Measurements from ENCODE around the gene C1QB.

The C1QB gene

DNA sequence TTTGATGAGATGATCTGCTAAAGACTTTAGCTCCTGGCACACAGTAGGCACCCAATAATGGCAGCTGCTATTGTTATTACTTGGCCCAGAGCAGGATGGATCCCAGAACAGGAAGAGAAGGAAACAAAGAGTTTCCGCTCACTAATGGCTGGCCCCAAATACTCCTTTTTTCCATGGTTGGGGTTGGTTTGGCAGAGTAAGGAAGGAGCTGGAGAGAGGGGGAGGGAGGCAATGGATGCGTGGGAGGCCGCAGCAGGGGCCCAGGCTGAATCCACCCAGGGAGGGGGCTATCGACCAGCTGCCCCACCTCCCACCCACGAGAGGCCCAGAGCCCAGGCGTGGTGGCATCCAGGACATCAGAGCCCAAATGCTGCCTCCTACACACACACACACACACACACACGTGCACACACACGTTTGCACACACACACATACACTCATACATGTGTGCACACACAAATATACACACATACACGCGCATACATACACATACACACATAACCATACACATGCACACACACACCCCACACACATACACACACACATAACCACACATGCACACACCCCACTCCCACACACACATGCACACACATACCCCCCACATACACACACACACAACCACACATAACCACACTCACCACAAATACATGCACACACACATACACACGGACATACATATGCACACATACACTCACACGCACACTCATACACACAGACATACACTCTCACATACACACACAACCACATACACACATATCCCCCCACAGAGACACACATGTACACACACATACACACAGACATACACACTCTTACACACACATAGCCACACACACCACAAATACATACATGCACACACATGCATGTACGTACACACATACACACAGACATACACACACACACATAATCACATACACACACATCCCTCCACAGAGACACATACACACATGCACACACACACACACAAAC is 25.2 kb downstream of the C1QB start:
- no peak overlapping the region for H3K4me3 ChIP-seq (ENCODE audit: low read depth, low read length)

DNA sequence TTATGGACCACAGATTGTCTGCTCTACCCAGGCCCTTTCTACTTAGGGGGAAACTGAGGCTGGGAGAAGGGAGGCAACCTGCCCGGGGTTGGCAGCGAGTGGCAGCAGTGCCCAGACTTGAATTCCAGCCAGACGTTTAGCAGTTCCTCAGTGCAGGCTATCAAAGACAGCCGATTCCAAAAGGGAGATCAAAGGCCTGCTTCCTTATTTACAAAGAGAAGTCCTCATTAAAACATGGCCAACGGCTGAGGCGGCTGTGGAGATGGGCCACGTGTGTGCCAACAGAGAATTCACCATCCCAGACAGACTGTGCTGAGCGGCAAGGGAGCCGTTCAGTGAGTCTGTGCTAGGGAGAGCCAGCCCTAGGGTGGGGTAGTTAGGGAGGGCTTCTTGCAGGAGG is 27.7 kb downstream of the C1QB start:
- no peak for DNase-seq (ENCODE audit: low read depth)
- no peak overlapping the region for H3K4me3 ChIP-seq (ENCODE audit: low read depth, low read length)
- TF ChIP-seq, protein P1, sequence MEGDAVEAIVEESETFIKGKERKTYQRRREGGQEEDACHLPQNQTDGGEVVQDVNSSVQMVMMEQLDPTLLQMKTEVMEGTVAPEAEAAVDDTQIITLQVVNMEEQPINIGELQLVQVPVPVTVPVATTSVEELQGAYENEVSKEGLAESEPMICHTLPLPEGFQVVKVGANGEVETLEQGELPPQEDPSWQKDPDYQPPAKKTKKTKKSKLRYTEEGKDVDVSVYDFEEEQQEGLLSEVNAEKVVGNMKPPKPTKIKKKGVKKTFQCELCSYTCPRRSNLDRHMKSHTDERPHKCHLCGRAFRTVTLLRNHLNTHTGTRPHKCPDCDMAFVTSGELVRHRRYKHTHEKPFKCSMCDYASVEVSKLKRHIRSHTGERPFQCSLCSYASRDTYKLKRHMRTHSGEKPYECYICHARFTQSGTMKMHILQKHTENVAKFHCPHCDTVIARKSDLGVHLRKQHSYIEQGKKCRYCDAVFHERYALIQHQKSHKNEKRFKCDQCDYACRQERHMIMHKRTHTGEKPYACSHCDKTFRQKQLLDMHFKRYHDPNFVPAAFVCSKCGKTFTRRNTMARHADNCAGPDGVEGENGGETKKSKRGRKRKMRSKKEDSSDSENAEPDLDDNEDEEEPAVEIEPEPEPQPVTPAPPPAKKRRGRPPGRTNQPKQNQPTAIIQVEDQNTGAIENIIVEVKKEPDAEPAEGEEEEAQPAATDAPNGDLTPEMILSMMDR (IDR thresholded peaks at IDR 0.05; ENCODE audit: low read depth, low read length, missing control alignments): no peak

More for the DNA sequence above, 25.2 kb downstream of the C1QB start:
- DNase-seq (ENCODE audit: low read depth): no peak
- TF ChIP-seq, protein P1 (IDR thresholded peaks at IDR 0.05; ENCODE audit: low read depth, low read length, missing control alignments): no peak

DNA sequence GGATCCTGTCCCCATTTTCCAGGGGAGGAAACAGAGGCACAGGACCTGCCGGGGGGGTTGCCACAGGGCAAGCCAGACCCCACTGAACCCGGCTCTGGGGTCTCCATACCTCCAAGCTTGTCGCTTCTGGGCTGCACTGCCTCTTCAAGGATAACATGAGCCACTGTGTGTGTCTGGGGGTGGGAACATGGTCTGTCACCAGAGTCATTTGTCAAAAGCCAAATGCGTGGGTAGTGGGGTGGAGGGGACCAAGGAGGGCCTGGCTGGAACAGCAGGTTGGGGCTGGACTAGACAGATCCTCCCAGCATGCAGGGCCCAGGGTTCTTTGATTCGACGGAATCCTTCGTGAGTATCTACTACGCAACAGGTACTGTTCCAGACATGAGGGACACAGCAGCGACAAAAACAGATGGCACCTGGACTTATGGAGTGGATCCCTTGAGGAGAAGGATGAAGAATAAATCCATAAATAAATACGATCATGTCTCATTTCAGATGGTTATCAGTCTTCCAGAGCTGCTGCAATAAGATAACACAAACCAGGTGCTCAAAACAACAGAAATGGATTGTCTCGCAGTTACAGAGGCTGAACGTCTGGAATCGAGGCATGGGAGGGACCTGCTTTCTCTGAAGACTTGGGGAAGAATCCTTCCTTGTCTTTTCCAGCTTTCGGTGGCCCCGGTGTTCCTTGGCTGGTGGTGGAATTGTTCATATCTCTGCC is 28.7 kb downstream of the C1QB start:
- TF ChIP-seq, protein P1 (IDR thresholded peaks at IDR 0.05; ENCODE audit: low read depth, low read length, missing control alignments): no peak
- DNase-seq (ENCODE audit: low read depth): no peak
- no peak overlapping the region for H3K4me3 ChIP-seq (ENCODE audit: low read depth, low read length)

DNA sequence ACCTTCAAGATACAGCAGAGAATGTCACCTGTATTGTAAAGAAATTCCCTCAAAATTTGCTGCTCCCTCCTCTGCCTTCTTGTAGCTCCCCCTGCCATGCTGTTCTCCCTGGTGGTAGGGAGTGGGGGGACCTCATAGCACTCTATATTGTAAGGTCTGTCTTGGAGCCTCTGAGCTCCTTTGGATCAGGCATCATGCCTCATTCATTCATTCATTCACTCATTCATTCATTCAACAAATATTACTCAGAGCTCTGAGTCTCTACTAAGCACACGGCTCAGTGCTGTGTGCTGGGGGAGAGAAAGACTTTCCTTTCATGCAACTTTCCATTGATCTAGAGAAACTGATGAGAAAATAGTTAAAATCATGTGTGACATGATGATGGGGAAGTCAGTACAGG is 30.5 kb downstream of the C1QB start:
- DNase-seq (ENCODE audit: low read depth): no peak
- TF ChIP-seq, protein P1 (IDR thresholded peaks at IDR 0.05; ENCODE audit: low read depth, low read length, missing control alignments): no peak
- no peak overlapping the region for H3K4me3 ChIP-seq (ENCODE audit: low read depth, low read length)

DNA sequence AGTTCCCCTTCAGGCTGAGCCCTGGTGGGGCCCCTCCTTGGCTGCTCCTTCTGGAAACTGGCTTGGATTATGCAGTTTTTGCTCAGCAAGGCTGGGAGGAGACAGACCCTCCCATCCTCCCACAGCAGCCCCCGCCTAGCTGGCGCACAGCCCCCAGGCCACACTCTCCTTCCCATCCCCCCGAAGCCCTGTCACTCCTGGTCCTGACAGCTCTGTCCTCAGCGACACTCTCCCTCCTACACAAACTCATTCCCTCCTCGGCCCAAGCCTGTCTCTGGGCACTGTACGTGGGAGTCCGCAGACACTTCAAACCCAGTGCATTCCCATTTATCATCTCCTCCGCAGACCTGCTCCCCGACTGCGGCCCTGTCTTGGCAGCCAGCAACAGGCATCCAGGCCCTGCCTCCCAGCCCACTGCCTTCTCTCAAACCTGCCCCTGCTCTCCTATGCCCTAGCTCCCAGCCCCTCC is 32.6 kb downstream of the C1QB start:
- no peak for DNase-seq (ENCODE audit: low read depth)
- no peak overlapping the region for H3K4me3 ChIP-seq (ENCODE audit: low read depth, low read length)
- TF ChIP-seq, protein P1 (IDR thresholded peaks at IDR 0.05; ENCODE audit: low read depth, low read length, missing control alignments): no peak

DNA sequence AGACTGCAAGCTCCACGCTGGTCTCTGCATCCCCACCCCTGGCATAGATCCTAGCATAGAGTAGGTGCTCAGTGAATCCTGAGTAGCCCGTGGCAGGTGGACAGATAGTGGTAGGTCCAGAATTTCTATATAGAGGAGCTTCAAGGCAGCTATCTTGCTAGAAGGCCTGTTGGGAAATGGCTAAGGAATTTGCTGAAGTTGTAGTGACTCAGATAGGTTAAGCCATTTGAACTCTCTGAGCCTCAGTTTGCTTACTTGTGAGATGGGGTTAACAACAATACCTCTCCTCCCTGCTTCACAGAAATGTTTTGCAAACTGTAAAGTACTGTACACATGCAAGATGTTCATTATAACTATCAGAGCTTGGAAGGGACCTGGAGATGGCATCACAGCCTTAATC is 34.2 kb downstream of the C1QB start:
- DNase-seq (ENCODE audit: low read depth): no peak
- H3K4me3 ChIP-seq (ENCODE audit: low read depth, low read length): no peak overlapping the region
- TF ChIP-seq, protein P1 (IDR thresholded peaks at IDR 0.05; ENCODE audit: low read depth, low read length, missing control alignments): no peak
